HG02623 (cell line): Measurements from ENCODE around the gene HSPA1L.

Experiments used
- ATAC-seq: cut with Tn5 transposase; IDR thresholded peaks from one replicate; pipeline ENCODE4 v1.9.1; 2021; ENCODE audit warnings: moderate library complexity; ENCODE audit not compliant: unreplicated experiment

The HSPA1L gene

DNA sequence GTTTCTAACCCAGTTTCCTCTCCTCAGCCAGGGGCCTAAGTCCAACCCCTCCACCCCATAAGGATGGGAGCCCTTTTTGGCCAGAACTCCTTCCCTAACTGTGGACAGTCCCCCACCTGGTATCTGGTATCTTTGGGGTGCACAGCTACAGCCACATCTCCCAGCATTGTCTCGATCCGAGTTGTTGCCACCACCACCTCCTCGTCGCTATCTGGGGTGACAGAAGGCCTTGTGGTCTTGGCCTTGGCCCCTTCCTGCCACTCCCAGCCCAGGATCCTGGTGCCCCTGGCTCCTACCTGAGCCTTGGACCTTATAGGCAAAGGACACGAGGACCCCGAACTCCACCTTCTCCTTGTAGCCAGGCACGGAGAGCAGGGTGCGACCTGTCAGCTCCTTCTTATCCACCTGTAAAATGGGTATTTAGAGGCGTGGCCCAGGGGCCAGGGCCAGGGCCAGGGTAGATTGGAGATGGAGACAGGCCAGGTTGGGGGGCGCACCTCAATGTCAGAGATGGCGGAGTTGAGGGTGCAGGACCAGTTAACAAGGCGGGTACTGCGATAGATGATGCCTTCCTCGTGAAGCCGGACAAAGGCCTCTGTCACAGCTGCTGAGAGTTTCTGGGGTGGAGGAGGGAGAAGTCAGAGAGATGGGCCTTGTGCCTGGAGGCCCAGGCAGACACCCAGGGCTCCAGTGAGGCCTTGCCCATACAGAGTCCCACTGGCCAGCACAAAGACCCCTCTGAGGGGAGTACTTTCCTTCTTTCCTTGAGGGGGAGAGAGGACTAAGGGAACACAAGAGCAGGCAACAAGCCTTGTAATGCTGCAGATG, 30.8 kb downstream of the HSPA1L start:
- ATAC-seq: no peak

DNA sequence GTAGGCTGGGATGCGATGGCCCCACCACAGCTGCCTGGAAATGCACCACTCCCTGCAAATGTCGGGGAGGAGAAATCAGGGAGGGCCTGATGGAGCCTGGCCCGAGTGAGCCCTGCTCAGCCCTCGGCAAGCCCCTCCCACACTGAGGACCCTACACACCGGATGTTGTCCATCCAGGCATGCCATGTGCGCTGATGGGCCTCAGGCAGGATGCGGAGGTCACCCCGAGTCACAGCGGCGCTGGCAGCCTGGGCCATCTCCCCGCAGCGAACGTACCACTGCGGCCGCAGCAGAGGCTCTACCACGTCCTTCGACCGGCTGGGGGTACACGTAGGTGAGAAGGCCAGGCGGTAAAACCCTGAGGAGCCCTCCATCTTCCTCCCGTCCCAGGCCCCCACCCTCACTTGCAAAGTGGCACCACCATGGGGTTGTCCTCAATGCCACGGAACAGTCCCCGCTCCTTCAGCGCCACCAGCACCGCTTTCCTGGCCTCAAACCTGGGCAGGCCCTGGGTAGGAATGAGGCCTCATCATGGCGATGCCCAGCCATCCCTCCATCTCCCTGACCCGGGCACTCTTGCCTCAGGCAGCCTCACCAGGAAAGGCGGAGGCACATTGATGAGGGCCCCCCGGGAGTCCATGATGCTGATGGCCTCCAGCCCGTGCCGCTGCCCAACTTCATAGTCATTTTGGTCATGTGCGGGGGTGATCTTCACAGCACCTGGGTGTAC, 32.8 kb downstream of the HSPA1L start:
- no peak for ATAC-seq

DNA sequence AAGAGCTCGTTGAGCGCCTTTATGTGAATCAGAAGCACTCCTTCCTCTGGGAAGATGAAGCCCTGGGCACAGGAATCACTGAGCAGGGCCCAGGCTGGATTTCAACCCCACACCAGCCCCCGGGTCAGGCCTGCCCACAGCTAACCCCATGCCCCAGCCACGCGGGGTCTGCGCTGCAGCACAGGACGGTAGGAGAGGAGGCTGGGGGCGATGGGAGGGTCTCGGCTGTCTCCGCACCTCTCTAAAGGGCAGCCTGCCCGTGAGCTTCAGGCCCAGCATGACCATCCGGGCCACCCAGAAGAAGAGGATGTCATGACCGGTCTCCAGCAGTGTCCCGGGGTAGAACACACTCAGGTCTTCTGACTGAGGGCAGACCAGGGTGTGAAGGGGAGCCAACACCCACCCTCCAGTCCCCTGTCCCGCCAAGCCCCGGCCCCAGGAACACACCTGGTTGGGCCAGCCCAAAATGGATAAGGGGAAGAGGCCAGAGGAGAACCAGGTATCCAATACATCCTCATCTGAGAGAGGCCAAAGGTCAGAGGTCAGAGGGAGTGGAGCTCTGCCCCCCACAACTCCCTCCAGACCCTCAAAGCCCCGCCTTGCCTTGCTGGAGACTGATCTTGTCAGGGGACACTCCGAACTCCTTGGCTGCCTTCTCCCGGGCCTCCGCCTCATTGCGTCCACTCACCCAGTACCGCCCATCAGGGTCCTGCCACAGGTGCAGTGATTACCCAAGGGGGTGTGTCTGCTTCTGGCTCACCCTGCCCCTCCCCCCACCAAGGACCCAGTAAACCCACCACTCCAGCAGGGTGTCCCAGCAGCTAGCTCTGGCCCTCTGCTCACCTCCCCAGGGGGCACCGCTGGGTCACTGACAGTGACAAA, 33.6 kb downstream of the HSPA1L start:
- ATAC-seq: no peak

- ATAC-seq: no peak
These were observed 34.4 kb downstream of the HSPA1L start for GRCh38 chr6:31780507-31781243.

DNA sequence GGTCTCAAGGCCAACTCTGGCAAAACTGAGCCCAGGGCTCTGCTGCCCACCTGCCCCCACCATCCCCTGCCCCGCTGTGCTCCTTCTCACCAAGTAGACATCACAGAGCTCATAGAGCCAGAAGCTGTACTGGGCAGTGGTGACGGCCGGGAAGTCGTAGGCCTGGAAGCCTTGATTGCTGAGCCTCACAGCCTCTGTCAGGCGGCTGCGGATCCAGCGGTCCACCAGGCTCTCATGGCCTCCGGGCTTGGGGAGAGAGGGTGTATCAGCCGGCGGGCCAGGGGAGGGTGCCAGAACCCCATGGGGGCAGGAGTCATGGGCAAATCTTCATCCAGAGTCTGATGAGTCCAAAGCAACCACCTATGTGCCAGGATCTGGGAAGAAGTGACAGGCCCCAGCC, 35.2 kb downstream of the HSPA1L start:
- ATAC-seq: no peak

DNA sequence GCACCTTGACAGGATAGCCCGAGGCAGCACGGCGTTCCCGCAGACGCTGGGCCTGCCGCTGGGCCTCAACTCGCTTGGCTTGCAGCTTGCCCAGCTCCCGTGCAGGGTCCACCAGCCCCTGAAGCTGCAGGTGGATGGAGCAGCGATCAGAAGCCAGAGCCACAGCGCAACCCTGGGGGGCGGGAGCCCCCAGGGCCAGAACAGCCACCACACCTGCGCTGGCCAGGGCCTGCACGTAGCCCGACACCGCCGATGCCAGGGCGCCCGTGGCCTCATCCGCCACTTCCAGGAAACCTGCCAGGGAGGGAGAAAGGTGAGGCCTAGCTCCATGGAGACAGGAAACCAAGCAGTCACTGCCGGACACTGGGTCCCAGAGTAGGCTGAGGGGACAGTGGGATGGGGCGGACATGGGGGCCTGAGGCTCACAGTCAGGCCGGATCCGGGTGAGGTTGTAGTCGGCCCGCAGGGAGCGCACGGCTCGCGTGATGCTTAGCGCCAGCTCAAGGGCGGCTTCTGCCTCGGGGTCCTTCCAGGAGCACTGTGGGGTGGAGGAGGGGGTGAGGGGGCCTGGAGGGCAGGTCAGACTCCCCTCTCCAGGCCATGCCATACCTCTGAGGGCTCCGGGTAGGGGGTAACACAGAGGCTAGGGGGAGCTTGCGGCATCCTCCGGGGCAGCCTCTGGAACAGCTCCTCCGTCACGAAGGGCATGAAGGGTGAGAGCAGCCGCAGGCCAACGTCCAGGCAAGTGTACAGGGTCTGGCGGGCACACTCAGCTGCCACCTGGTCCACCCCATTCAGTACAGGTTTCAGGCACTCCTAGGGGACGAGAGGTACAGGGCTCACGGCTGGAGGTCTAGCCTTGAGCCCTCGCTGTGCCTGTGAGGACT, 35.8 kb downstream of the HSPA1L start:
- ATAC-seq: no peak

DNA sequence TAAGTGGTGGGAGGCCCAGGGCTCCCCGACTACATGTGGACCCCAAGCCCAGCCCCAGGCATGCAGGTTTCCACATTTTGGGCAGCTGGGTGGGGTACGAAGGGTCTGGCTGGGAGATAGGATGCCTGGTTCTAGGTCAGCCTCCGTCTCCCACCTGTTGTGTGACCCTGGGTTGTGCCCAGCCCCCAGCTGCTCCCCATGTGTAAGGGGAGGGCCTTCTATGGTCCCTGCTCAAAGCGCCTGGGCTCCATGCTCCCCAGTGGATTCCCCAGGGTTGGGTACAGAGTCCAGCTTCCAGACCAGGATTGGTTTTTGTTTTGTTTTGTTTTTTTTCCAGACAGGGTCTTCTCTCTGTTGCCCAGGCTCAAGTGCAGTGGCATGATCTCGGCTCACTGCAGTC, 36.9 kb downstream of the HSPA1L start:
- ATAC-seq: no peak

DNA sequence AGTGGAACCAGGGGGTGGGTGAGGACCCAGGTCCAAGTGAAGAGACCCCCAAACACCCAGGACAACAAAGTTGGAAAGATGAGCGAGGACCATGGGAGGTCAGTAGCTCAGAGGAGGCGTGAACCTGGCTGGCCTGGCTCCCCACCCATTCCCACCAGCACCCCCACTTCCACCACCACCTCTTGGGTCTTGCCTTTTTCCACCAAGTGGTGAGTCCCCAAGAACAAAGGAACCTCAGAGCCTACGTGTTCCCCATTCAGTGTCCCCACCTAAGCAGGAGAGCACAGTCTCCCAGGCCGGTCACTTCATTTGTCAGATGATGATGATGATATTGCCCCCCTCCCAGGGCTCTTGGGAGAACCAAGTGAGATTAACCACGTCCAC, 37.4 kb downstream of the HSPA1L start:
- ATAC-seq: no peak

GRCh38 chr6:31776989-31777666, 38.0 kb downstream of the HSPA1L start, which contains the start of gene VWA7:
TSS of gene VWA7 (minus strand) at chr6:31777328. CDS start at chr6:31776779, 549 bp downstream.
- ATAC-seq: peak; percentile 61

DNA sequence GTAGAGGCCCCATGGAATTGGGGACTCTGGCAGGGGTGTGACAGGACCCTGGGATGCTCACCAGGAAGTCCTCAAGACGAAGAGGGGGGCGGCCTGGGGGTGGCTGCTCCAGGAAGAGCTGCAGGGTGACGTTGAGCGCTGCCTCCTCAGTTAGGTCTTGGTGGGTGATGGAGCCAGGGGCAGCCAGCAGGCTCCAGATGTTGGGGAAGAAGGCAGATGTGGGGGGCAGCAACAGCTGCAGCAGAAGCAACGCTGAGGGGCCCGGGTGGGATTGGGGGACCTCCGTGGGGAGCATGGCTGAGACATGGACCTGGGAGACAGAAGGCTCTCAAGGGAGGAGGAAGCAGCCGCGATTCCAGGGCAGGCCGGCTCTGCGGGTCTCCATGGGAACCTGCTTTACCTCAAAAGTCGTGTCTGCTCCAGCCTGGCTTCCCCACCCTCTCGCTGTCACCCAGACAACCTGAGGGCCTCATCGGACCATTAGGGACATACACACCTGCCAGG, 38.5 kb downstream of the HSPA1L start:
- no peak for ATAC-seq

DNA sequence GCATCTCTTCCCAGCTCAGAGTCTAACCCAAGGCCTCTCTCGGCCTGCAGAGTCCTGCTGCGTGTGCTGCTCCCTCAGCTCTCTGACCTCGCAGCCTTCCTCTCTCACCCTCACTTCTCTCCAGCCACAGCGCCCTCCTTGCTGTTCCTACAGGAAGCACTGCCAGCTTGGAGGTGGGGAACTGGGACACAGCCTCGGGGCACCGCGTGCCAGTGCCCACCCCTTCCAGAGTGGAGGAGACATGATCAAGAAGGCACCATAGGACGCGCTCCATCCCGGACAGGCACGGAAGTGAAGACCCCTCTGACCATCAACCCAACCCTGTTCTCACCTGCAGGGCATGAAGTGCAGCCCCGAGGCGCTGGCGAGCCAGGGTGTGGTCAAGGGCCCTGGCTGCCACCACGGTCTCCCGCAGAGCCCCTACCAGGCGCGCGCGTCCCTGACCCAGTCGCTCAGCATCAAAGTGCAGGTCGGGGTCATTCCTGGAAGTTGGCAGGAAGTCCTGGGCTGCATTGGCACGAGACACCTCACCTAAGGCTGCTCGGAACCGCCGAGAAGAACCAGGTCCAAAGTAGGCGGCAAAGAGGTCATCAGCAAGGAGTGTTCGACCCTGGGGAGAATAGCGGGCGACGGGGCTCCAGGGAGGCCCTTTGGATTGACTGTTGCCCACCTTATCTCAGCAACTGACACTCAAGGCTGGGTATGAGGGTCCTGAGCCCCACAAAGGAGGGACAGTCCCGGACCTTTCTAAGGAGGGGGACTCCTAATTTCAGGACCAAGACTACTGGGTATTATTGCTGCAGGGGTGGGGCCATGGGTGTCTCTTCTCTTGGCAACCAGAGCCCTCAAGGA, 39.2 kb downstream of the HSPA1L start:
- ATAC-seq: no peak

DNA sequence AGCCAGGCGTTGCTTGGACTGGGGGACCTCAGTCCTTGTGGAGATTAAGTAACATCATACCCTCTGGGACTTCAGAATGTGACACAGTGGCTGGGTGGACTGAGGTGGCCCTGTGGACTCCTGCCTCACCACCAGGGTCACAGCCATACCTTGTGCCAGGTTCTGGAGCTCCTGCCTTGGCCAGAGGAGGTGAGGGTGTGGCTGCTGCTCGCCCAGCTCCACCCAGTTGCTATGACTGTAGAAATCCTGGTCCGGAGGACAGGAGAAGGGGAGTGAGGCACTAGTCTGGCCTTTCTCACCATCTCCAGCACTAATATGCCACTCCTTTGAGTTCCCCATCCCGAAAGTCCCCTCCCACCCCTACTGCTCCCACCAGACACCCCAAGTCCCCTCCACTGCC, 39.9 kb downstream of the HSPA1L start:
- ATAC-seq: no peak

GRCh38 chr6:31771992-31772358, 43.1 kb downstream of the HSPA1L start:
- no peak for ATAC-seq

DNA sequence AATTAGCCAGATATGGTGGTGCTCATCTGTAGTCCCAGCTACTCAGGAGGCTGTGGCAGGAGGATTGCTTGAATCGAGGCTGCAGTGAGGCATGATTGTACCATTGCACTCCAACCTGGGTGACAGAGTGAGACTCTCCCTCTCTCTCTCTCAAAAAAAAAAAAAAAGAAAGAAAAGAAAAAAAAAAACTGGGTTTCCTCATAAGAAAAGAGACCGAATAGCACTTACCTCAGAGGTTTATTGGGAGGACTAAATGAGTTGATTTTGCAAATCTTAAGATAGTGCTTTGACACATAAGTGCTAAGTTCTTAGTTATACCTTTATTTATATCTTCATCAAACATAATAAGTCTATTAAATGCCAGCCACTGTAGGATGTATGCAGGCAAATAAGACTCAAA, 44.2 kb downstream of the HSPA1L start:
- ATAC-seq: no peak

GRCh38 chr6:31769684-31770371, 45.3 kb downstream of the HSPA1L start:
- no peak for ATAC-seq

GRCh38 chr6:31768363-31769257, 46.5 kb downstream of the HSPA1L start:
- no peak for ATAC-seq
